NCI-H226 (cell line): Measurements from ENCODE around the gene FRY.

Experiments used
- DNase-seq: peaks from one replicate; pipeline ENCODE4 v3.0.0-alpha.2; 2015

The FRY gene

GRCh38 chr13:32136061-32136460 lies 104.5 kb downstream of the FRY start:
- no peak for DNase-seq

GRCh38 chr13:32136716-32137115 lies 105.1 kb downstream of the FRY start:
- DNase-seq = no peak

GRCh38 chr13:32139251-32139650 lies 107.7 kb downstream of the FRY start:
- DNase-seq = no peak

GRCh38 chr13:32140109-32140508 lies 108.5 kb downstream of the FRY start:
- no peak for DNase-seq

- no peak for DNase-seq
Measured at GRCh38 chr13:32141462-32141861, 109.9 kb downstream of the FRY start.

GRCh38 chr13:32142115-32142514 lies 110.5 kb downstream of the FRY start:
- DNase-seq = no peak

GRCh38 chr13:32142956-32143375 lies 111.4 kb downstream of the FRY start:
- peak; percentile 65 for DNase-seq

- no peak for DNase-seq
Measured at GRCh38 chr13:32147193-32147592, 115.6 kb downstream of the FRY start.

- no peak for DNase-seq
Measured at GRCh38 chr13:32147976-32148375, 116.4 kb downstream of the FRY start.

GRCh38 chr13:32150239-32150638 lies 118.7 kb downstream of the FRY start:
- DNase-seq = no peak

- no peak for DNase-seq
Measured at GRCh38 chr13:32150794-32151193, 119.2 kb downstream of the FRY start.

- no peak for DNase-seq
Measured at GRCh38 chr13:32151240-32151639, 119.7 kb downstream of the FRY start.

GRCh38 chr13:32153056-32153455 lies 121.5 kb downstream of the FRY start:
- DNase-seq = no peak

- no peak for DNase-seq
Measured at GRCh38 chr13:32159137-32159869, 127.7 kb downstream of the FRY start.

GRCh38 chr13:32162395-32163005 lies 130.9 kb downstream of the FRY start:
- no peak for DNase-seq

- DNase-seq = peak; percentile 13
Measured at GRCh38 chr13:32164622-32165268, 133.2 kb downstream of the FRY start.

- no peak for DNase-seq
Measured at GRCh38 chr13:32165796-32166195, 134.2 kb downstream of the FRY start.

- DNase-seq = no peak
Measured at GRCh38 chr13:32168131-32168530, 136.6 kb downstream of the FRY start.

- DNase-seq = no peak
Measured at GRCh38 chr13:32170841-32171240, 139.3 kb downstream of the FRY start.

- DNase-seq = no peak
Measured at GRCh38 chr13:32173881-32174280, 142.3 kb downstream of the FRY start.

- DNase-seq = no peak
Measured at GRCh38 chr13:32174366-32174765, 142.8 kb downstream of the FRY start.

GRCh38 chr13:32175307-32175706 lies 143.7 kb downstream of the FRY start:
- no peak for DNase-seq

GRCh38 chr13:32175943-32176342 lies 144.4 kb downstream of the FRY start:
- DNase-seq = no peak

- no peak for DNase-seq
Measured at GRCh38 chr13:32176696-32177095, 145.1 kb downstream of the FRY start.
